GM12873 (cell line): ENCODE data around the gene ETHE1.

Source experiments
- TF ChIP-seq, protein P1 (sequence below): IDR thresholded peaks from 2 replicates; pipeline ENCODE4 v1.5.1; 2012; ENCODE audit warnings: low read depth, mild to moderate bottlenecking, moderate library complexity, low read length, control low read depth; ENCODE audit not compliant: insufficient read depth; ENCODE audit errors: missing control alignments

Gene ETHE1

GRCh38 chr19:43482193-43482592 is 44.8 kb downstream of the ETHE1 start:
- TF ChIP-seq, protein P1, sequence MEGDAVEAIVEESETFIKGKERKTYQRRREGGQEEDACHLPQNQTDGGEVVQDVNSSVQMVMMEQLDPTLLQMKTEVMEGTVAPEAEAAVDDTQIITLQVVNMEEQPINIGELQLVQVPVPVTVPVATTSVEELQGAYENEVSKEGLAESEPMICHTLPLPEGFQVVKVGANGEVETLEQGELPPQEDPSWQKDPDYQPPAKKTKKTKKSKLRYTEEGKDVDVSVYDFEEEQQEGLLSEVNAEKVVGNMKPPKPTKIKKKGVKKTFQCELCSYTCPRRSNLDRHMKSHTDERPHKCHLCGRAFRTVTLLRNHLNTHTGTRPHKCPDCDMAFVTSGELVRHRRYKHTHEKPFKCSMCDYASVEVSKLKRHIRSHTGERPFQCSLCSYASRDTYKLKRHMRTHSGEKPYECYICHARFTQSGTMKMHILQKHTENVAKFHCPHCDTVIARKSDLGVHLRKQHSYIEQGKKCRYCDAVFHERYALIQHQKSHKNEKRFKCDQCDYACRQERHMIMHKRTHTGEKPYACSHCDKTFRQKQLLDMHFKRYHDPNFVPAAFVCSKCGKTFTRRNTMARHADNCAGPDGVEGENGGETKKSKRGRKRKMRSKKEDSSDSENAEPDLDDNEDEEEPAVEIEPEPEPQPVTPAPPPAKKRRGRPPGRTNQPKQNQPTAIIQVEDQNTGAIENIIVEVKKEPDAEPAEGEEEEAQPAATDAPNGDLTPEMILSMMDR = no peak

GRCh38 chr19:43481701-43482100 is 45.3 kb downstream of the ETHE1 start:
- TF ChIP-seq, protein P1 = no peak

- TF ChIP-seq, protein P1 = no peak
Measured at GRCh38 chr19:43480574-43480973, 46.4 kb downstream of the ETHE1 start.

- TF ChIP-seq, protein P1 = no peak
Measured at GRCh38 chr19:43479961-43480561, 46.9 kb downstream of the ETHE1 start.

GRCh38 chr19:43479226-43479625 is 47.8 kb downstream of the ETHE1 start:
- TF ChIP-seq, protein P1 = no peak

GRCh38 chr19:43478323-43478722 is 48.7 kb downstream of the ETHE1 start:
- TF ChIP-seq, protein P1 = no peak

GRCh38 chr19:43476606-43477005 is 50.4 kb downstream of the ETHE1 start:
- TF ChIP-seq, protein P1 = no peak
